Left colon (tissue), 2 donors: Measurements from ENCODE around the gene NPFFR2. TPM values are rescaled to one million over a fixed set of nuclear protein-coding genes. Genes with fewer than 3 reads are reported as not detected.

Experiments
- total RNA-seq, 2 donors: library from RNA; stranded (reverse); fragmentation: NEBNext Ultra II Directional; extraction: Animal tissue kit (Norgen Biotek cat#: 25700); gene quantifications; one replicate each; pipeline ENCODE4 v1.2.1, GENCODE V29; 2021
- donor health status: DM: no; HTN: no; CAD: no.
- donor health status: DM: yes; HTN: yes; CAD: no.

NPFFR2 gene
- total RNA-seq, 2 donors from 2014 or later: not detected

Other genes with a start within 250 kb of the NPFFR2 start
- gene GC, start 247.9 kb upstream of the NPFFR2 start, total RNA-seq: not detected